DND-41 (cell line): ENCODE data around the gene RPTN.

Experiments used
- EZH2 ChIP-seq: IDR thresholded peaks from 3 replicates; pipeline ENCODE4 v1.6.1; 2012; ENCODE audit warnings: borderline replicate concordance, low read depth, mild to moderate bottlenecking, moderate library complexity, low read length, inconsistent platforms; ENCODE audit not compliant: severe bottlenecking
- TF ChIP-seq, protein P1 (sequence below): IDR thresholded peaks from 2 replicates; pipeline ENCODE4 v1.5.1; 2012; ENCODE audit warnings: borderline replicate concordance, low read length, moderate library complexity, mild to moderate bottlenecking; ENCODE audit not compliant: poor library complexity, severe bottlenecking; ENCODE audit errors: extremely low read depth

DNA sequence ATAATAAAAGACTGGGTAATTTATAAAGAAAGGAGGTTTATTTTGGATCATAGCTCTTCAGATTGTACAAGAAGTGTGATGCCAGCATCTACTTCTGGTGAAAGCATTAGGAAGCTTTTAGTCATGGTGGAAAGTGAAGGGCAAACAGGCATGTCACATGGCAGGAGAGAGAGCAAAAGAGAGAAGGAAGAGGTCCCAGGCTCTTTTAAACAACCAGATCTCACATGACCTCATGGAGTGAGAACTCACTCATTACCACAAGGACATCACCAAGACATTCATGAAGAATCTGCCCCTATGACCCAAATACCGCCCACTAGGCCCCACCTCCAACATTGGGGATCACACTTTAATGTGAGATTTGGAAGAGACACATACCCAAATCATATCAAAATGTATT is 10.0 kb downstream of the RPTN start:
- TF ChIP-seq, protein P1, sequence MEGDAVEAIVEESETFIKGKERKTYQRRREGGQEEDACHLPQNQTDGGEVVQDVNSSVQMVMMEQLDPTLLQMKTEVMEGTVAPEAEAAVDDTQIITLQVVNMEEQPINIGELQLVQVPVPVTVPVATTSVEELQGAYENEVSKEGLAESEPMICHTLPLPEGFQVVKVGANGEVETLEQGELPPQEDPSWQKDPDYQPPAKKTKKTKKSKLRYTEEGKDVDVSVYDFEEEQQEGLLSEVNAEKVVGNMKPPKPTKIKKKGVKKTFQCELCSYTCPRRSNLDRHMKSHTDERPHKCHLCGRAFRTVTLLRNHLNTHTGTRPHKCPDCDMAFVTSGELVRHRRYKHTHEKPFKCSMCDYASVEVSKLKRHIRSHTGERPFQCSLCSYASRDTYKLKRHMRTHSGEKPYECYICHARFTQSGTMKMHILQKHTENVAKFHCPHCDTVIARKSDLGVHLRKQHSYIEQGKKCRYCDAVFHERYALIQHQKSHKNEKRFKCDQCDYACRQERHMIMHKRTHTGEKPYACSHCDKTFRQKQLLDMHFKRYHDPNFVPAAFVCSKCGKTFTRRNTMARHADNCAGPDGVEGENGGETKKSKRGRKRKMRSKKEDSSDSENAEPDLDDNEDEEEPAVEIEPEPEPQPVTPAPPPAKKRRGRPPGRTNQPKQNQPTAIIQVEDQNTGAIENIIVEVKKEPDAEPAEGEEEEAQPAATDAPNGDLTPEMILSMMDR: no peak
- no peak for TF ChIP-seq EZH2
